NCI-H345 treated with DMSO at 0.1 percent for 48 hours (cell line): Measurements from ENCODE around the gene HAGHL.
"Not testable (repeated sequence)": the region's sequence is repeated elsewhere in the genome, so short reads cannot be mapped to it uniquely, and the experiment has no call there.

Source experiments
- DNase-seq: peaks from one replicate; lab custom pipeline; 2025; ENCODE audit not compliant: unreplicated experiment; lab: John Stamatoyannopoulos, UW

The HAGHL gene

GRCh38 chr16:751152-752006 lies 24.5 kb downstream of the HAGHL start:
- no peak for DNase-seq

- no peak for DNase-seq
These were observed 25.1 kb downstream of the HAGHL start for GRCh38 chr16:752007-752312.

GRCh38 chr16:754121-754607 lies 27.3 kb downstream of the HAGHL start:
- DNase-seq = not testable (repeated sequence)

- DNase-seq = no peak
These were observed 27.8 kb downstream of the HAGHL start for GRCh38 chr16:754656-755055.

GRCh38 chr16:756428-756827 lies 29.5 kb downstream of the HAGHL start:
- no peak for DNase-seq

GRCh38 chr16:759110-759910 lies 32.4 kb downstream of the HAGHL start:
- DNase-seq = no peak

GRCh38 chr16:760065-760464 lies 33.2 kb downstream of the HAGHL start:
- DNase-seq = no peak

GRCh38 chr16:760545-761343 lies 33.8 kb downstream of the HAGHL start, which contains the start of gene MSLN:
Gene MSLN, plus strand, starts transcription at chr16:760734. Its CDS starts 1,947 bp downstream, at chr16:762681.
- no peak for DNase-seq

- no peak for DNase-seq
These were observed 35.0 kb downstream of the HAGHL start for GRCh38 chr16:761625-762513.

GRCh38 chr16:762595-763268 lies 35.8 kb downstream of the HAGHL start:
- DNase-seq = no peak

GRCh38 chr16:763369-764183 lies 36.7 kb downstream of the HAGHL start:
- no peak for DNase-seq

- no peak for DNase-seq
These were observed 37.4 kb downstream of the HAGHL start for GRCh38 chr16:764184-764750.

- DNase-seq = no peak
These were observed 38.1 kb downstream of the HAGHL start for GRCh38 chr16:764848-765487.

GRCh38 chr16:765488-765865 lies 38.6 kb downstream of the HAGHL start:
- no peak for DNase-seq

- no peak for DNase-seq
These were observed 39.3 kb downstream of the HAGHL start for GRCh38 chr16:766008-766819.

- no peak for DNase-seq
These were observed 40.1 kb downstream of the HAGHL start for GRCh38 chr16:766820-767640.
